WERI-Rb-1 (cell line): Measurements from ENCODE around the gene TYR.
"Not testable (repeated sequence)": the region's sequence is repeated elsewhere in the genome, so short reads cannot be mapped to it uniquely, and the experiment has no call there.

Source experiments
- DNase-seq: peaks from one replicate; pipeline ENCODE4 v3.0.0-alpha.2; 2020
- H3K27ac ChIP-seq: fragments of 250-450 bp; sonication (Bioruptor Pico); 2 replicates; pipeline ENCODE4 v1.5.1; 2020; ENCODE audit warnings: mild to moderate bottlenecking, moderate library complexity
- H3K27me3 ChIP-seq: fragments of 250-450 bp; sonication (Bioruptor Pico); 2 replicates; pipeline ENCODE4 v1.5.1; 2021; ENCODE audit warnings: mild to moderate bottlenecking, low read depth, moderate library complexity; ENCODE audit not compliant: insufficient read depth, severe bottlenecking
- H3K36me3 ChIP-seq: fragments of 250-450 bp; sonication (Bioruptor Pico); 2 replicates; pipeline ENCODE4 v1.5.1; 2020; ENCODE audit warnings: mild to moderate bottlenecking, moderate library complexity
- H3K4me3 ChIP-seq: 2 replicates; pipeline ENCODE4 v1.5.1; 2011; ENCODE audit warnings: low read depth, mild to moderate bottlenecking, control low read depth, low read length
- H3K9me3 ChIP-seq: fragments of 250-450 bp; sonication (Bioruptor Pico); 2 replicates; pipeline ENCODE4 v1.5.1; 2021; ENCODE audit warnings: mild to moderate bottlenecking, moderate library complexity; ENCODE audit not compliant: severe bottlenecking
- CTCF ChIP-seq: IDR thresholded peaks from 2 replicates; pipeline ENCODE4 v1.5.1; 2011; ENCODE audit warnings: low read depth, mild to moderate bottlenecking, control low read depth, inconsistent platforms, low read length

Gene TYR

GRCh38 chr11:89279176-89279575 is 101.5 kb downstream of the TYR start:
- H3K9me3 ChIP-seq: no peaks in the 10 kb centered on the region
- no peak overlapping the region for H3K27ac ChIP-seq
- H3K4me3 ChIP-seq: no peak overlapping the region
- no peak for DNase-seq
- no peaks in the 10 kb centered on the region for H3K27me3 ChIP-seq
- no peak for TF ChIP-seq CTCF
- no peaks in the 10 kb centered on the region for H3K36me3 ChIP-seq

- H3K9me3 ChIP-seq, H3K4me3 ChIP-seq, H3K27ac ChIP-seq, H3K27me3 ChIP-seq, DNase-seq, H3K36me3 ChIP-seq: not testable (repeated sequence)
Measured at GRCh38 chr11:89281032-89281677, 103.5 kb downstream of the TYR start.

GRCh38 chr11:89286601-89287000 is 108.9 kb downstream of the TYR start:
- not testable (repeated sequence) for H3K9me3 ChIP-seq, H3K27me3 ChIP-seq, DNase-seq, H3K27ac ChIP-seq, H3K4me3 ChIP-seq, H3K36me3 ChIP-seq

- H3K9me3 ChIP-seq, H3K36me3 ChIP-seq, H3K27me3 ChIP-seq, DNase-seq, H3K4me3 ChIP-seq, H3K27ac ChIP-seq: not testable (repeated sequence)
Measured at GRCh38 chr11:89288004-89288403, 110.3 kb downstream of the TYR start.

GRCh38 chr11:89293965-89294679 is 116.4 kb downstream of the TYR start:
- no peak for TF ChIP-seq CTCF
- Histone ChIP-seq H3K4me3 (no peak overlapping the region), H3K9me3 (no peaks in the 10 kb centered on the region), H3K36me3 (no peaks in the 10 kb centered on the region), H3K27me3 (no peaks in the 10 kb centered on the region), H3K27ac (no peak overlapping the region)
- DNase-seq: no peak

- H3K27ac ChIP-seq, H3K9me3 ChIP-seq, H3K4me3 ChIP-seq, H3K36me3 ChIP-seq, H3K27me3 ChIP-seq: not testable (repeated sequence)
- peak; percentile 7 for DNase-seq
Measured at GRCh38 chr11:89295023-89295422, 117.3 kb downstream of the TYR start.

- not testable (repeated sequence) for H3K4me3 ChIP-seq, H3K36me3 ChIP-seq, H3K9me3 ChIP-seq, H3K27me3 ChIP-seq, DNase-seq, H3K27ac ChIP-seq
Measured at GRCh38 chr11:89303029-89303428, 125.4 kb downstream of the TYR start.

GRCh38 chr11:89308272-89308671 is 130.6 kb downstream of the TYR start:
- H3K9me3 ChIP-seq, H3K36me3 ChIP-seq, H3K4me3 ChIP-seq, DNase-seq, H3K27ac ChIP-seq, H3K27me3 ChIP-seq: not testable (repeated sequence)

- not testable (repeated sequence) for H3K4me3 ChIP-seq, DNase-seq, H3K36me3 ChIP-seq, H3K9me3 ChIP-seq, H3K27ac ChIP-seq, H3K27me3 ChIP-seq
Measured at GRCh38 chr11:89309321-89309985, 131.8 kb downstream of the TYR start.

- not testable (repeated sequence) for H3K4me3 ChIP-seq, H3K9me3 ChIP-seq, H3K36me3 ChIP-seq, DNase-seq, H3K27ac ChIP-seq, H3K27me3 ChIP-seq
Measured at GRCh38 chr11:89310607-89311006, 132.9 kb downstream of the TYR start.
